Thoracic aorta (tissue), 2 donors: ENCODE data around the gene KCNAB1. TPM values are rescaled to one million over a fixed set of nuclear protein-coding genes. Genes with fewer than 3 reads are reported as not detected.

Source experiments
- ATAC-seq: fragments of 150-250 bp; one replicate; pipeline ENCODE4 v1.8.0; 2017; ENCODE audit warnings: low read depth; ENCODE audit not compliant: insufficient number of reproducible peaks, low FRiP score
- DNase-seq: peaks from one replicate; pipeline ENCODE4 v3.0.0-alpha.2; 2020; ENCODE audit warnings: low spot score
- H3K27ac ChIP-seq, 2 donors: fragments of 200-600 bp; sonication (generic); 1 replicate in 1 of 2; 2 replicates in 1 of 2; pipeline ENCODE4 v1.5.1; 2016; ENCODE audit warnings: mild to moderate bottlenecking in 2 of 2, moderate library complexity in 2 of 2
- H3K27me3 ChIP-seq: fragments of 200-600 bp; sonication (generic); replicated peaks from 2 replicates; pipeline ENCODE4 v1.6.0; 2016; ENCODE audit warnings: mild to moderate bottlenecking; ENCODE audit not compliant: insufficient read depth
- H3K36me3 ChIP-seq: fragments of 200-600 bp; sonication (generic); one replicate; pipeline ENCODE4 v1.5.1; 2016
- H3K4me1 ChIP-seq, 2 donors: fragments of 200-600 bp; sonication (generic); 1 replicate in 1 of 2; 2 replicates in 1 of 2; pipeline versions ENCODE4 v1.5.1 to v1.6.0; 2016; ENCODE audit warnings: low read depth in 2 of 2, mild to moderate bottlenecking in 1 of 2; ENCODE audit not compliant: control insufficient read depth in 1 of 2
- H3K4me3 ChIP-seq: fragments of 200-600 bp; sonication (generic); 2 replicates; pipeline ENCODE4 v1.5.1; 2016; ENCODE audit warnings: mild to moderate bottlenecking
- H3K9me3 ChIP-seq: fragments of 200-600 bp; sonication (generic); 2 replicates; pipeline ENCODE4 v1.5.1; 2016
- CTCF ChIP-seq: fragments of 200-600 bp; sonication (generic); IDR thresholded peaks from one replicate; pipeline ENCODE4 v1.5.1; 2019; ENCODE audit warnings: antibody characterized with exemption
- total RNA-seq, 2 donors: library from RNA; depleted of rRNA; stranded (reverse); fragments of >200 nt; gene quantifications; one replicate each; pipeline versions ENCODE4 v1.1.0 to v1.2.3, GENCODE V29; 2016

Gene KCNAB1
- total RNA-seq, 2 donors from 2014 or later = 12.2 to 14.2 TPM

GRCh38 chr3:156311930-156312329, 191.6 kb downstream of the KCNAB1 start:
- no peaks in the 10 kb centered on the region for H3K27me3 ChIP-seq

GRCh38 chr3:156316076-156316475, 195.7 kb downstream of the KCNAB1 start:
- H3K9me3 ChIP-seq = no peaks in the 10 kb centered on the region
- no peaks in the 10 kb centered on the region for H3K36me3 ChIP-seq
- no peak for TF ChIP-seq CTCF
- ATAC-seq (no peak), DNase-seq (no peak)
- H3K27me3 ChIP-seq = no peaks in the 10 kb centered on the region
- no peaks in the 10 kb centered on the region for H3K4me1 ChIP-seq
- no peak overlapping the region for H3K27ac ChIP-seq
- H3K4me3 ChIP-seq = no peak overlapping the region

More at GRCh38 chr3:156311930-156312329, 191.6 kb downstream of the KCNAB1 start:
- no peaks in the 10 kb centered on the region for H3K9me3 ChIP-seq
- H3K4me1 ChIP-seq = peaks cover 3 to 18% of the 10 kb centered on the region in 2 donors
- TF ChIP-seq CTCF = no peak
- DNase-seq = no peak
- H3K27ac ChIP-seq = no peak overlapping the region
- no peak for ATAC-seq
- H3K36me3 ChIP-seq = no peaks in the 10 kb centered on the region
- no peak overlapping the region for H3K4me3 ChIP-seq

- Histone ChIP-seq H3K27ac (no peak overlapping the region), H3K27me3 (no peaks in the 10 kb centered on the region), H3K9me3 (no peaks in the 10 kb centered on the region), H3K4me3 (no peak overlapping the region), H3K36me3 (no peaks in the 10 kb centered on the region), H3K4me1 (no peaks in the 10 kb centered on the region)
- no peak for DNase-seq
- ATAC-seq = no peak
- no peak for TF ChIP-seq CTCF
Observed at GRCh38 chr3:156317462-156318074, 197.2 kb downstream of the KCNAB1 start.

- Histone ChIP-seq H3K27ac (no peak overlapping the region), H3K9me3 (no peaks in the 10 kb centered on the region), H3K4me3 (no peak overlapping the region), H3K36me3 (no peaks in the 10 kb centered on the region), H3K4me1 (no peaks in the 10 kb centered on the region), H3K27me3 (no peaks in the 10 kb centered on the region)
- no peak for DNase-seq
- no peak for ATAC-seq
- no peak for TF ChIP-seq CTCF
Observed at GRCh38 chr3:156321945-156322344, 201.6 kb downstream of the KCNAB1 start.

- H3K36me3 ChIP-seq = no peaks in the 10 kb centered on the region
- no peaks in the 10 kb centered on the region for H3K27me3 ChIP-seq
- no peak overlapping the region for H3K4me3 ChIP-seq
- H3K4me1 ChIP-seq = no peaks in the 10 kb centered on the region
- DNase-seq (no peak), ATAC-seq (no peak)
- H3K9me3 ChIP-seq = no peaks in the 10 kb centered on the region
- no peak for TF ChIP-seq CTCF
- H3K27ac ChIP-seq = no peak overlapping the region
Observed at GRCh38 chr3:156323466-156323865, 203.1 kb downstream of the KCNAB1 start.
